Measurements from ENCODE around the gene PHACTR1.

- no peak for TF ChIP-seq CTCF (conservative IDR thresholded peaks at IDR 0.05 in 1 of 2, IDR thresholded peaks at IDR 0.05 in 1 of 2; ENCODE audit: extremely low read depth in 1 of 2, insufficient read depth in 1 of 2, low read depth in 1 of 2, low read length in 2 of 2)
- TF ChIP-seq EZH2 (IDR thresholded peaks at IDR 0.05; ENCODE audit: borderline replicate concordance, low read length): no peak
Observed at GRCh38 chr6:13318821-13319220, 602.3 kb downstream of the PHACTR1 start.
